IMR-90 (cell line): ENCODE measurements around the gene PRKN. TPM values are rescaled to one million over a fixed set of nuclear protein-coding genes. Genes with fewer than 3 reads are reported as not detected.

Experiments
- ATAC-seq: fragments of 200-7000 bp; cut with Tn5 transposase; 2 replicates; pipeline ENCODE4 v1.9.1; 2020; ENCODE audit warnings: low read depth, mild to moderate bottlenecking, moderate library complexity
- BruUV-seq: library from RNA; stranded (reverse); fragments of 400-500 nt; replicated peaks from 2 replicates; lab custom pipeline; 2021; lab: Mats Ljungman, UMichigan
- CTCF ChIA-PET: fragments of 300-600 bp; formaldehyde crosslinking; extraction: SDS; loops from one replicate; lab custom pipeline; 2021; ENCODE audit warnings: antibody characterized with exemption; lab: Yijun Ruan, JAX
- POLR2A ChIA-PET: fragments of 300-600 bp; sonication (Branson Sonifier 250); formaldehyde crosslinking; loops from one replicate; lab custom pipeline; 2022; ENCODE audit warnings: antibody characterized with exemption; ENCODE audit not compliant: unreplicated experiment; lab: Charles Lee
- DNase-seq: peaks from one replicate; pipeline ENCODE4 v3.0.0; 2013
- H2AFZ ChIP-seq: replicated peaks from 2 replicates; pipeline ENCODE3; 2013; ENCODE audit warnings: low read length, mild to moderate bottlenecking; ENCODE audit not compliant: poor library complexity
- H2AK5ac ChIP-seq: 2 replicates; pipeline ENCODE4 v1.6.1; 2013; ENCODE audit warnings: low read depth, low read length, inconsistent platforms
- H2AK9ac ChIP-seq: replicated peaks from 2 replicates; pipeline ENCODE3; 2013; ENCODE audit warnings: mild to moderate bottlenecking, low read depth, low read length, moderate library complexity; ENCODE audit not compliant: poor library complexity
- H2BK120ac ChIP-seq: 2 replicates; pipeline ENCODE4 v1.6.1; 2013; ENCODE audit warnings: low read depth, low read length, inconsistent platforms
- H2BK15ac ChIP-seq: 3 replicates; pipeline ENCODE4 v1.6.1; 2013; ENCODE audit warnings: low read depth, low read length, inconsistent platforms
- H2BK20ac ChIP-seq: 2 replicates; pipeline ENCODE4 v1.6.1; 2013; ENCODE audit warnings: low read depth, mild to moderate bottlenecking, inconsistent platforms, low read length, moderate library complexity
- H2BK5ac ChIP-seq: 2 replicates; pipeline ENCODE4 v1.6.1; 2013; ENCODE audit warnings: mild to moderate bottlenecking, low read depth, low read length, inconsistent platforms; ENCODE audit not compliant: poor library complexity, severe bottlenecking
- H3K14ac ChIP-seq: replicated peaks from 2 replicates; pipeline ENCODE4 v1.6.1; 2013; ENCODE audit warnings: low read depth, low read length, inconsistent platforms
- H3K18ac ChIP-seq: 2 replicates; pipeline ENCODE4 v1.6.1; 2013; ENCODE audit warnings: low read depth, low read length, control low read depth
- H3K23ac ChIP-seq: 2 replicates; pipeline ENCODE4 v1.6.1; 2013; ENCODE audit warnings: low read depth, low read length, inconsistent platforms
- H3K27ac ChIP-seq: 2 replicates; pipeline ENCODE4 v1.5.1; 2013; ENCODE audit warnings: mild to moderate bottlenecking, control low read depth, low read length; ENCODE audit not compliant: insufficient read depth
- H3K27me3 ChIP-seq: 2 replicates; pipeline ENCODE4 v1.6.1; 2013; ENCODE audit warnings: low read length; ENCODE audit not compliant: control insufficient read depth, insufficient read depth
- H3K36me3 ChIP-seq: 2 replicates; pipeline ENCODE4 v1.6.1; 2013; ENCODE audit warnings: low read length, mixed read lengths; ENCODE audit not compliant: control insufficient read depth, insufficient read depth
- H3K4ac ChIP-seq: 2 replicates; pipeline ENCODE4 v1.6.1; 2013; ENCODE audit warnings: low read depth, low read length, inconsistent platforms
- H3K4me1 ChIP-seq: 2 replicates; pipeline ENCODE4 v1.6.1; 2013; ENCODE audit warnings: low read length, mixed read lengths; ENCODE audit not compliant: control insufficient read depth, insufficient read depth
- H3K4me2 ChIP-seq: 2 replicates; pipeline ENCODE4 v1.6.1; 2013; ENCODE audit warnings: low read depth, mild to moderate bottlenecking, control low read depth, low read length, moderate library complexity
- H3K4me3 ChIP-seq: 2 replicates; pipeline ENCODE4 v1.5.1; 2013; ENCODE audit warnings: low read depth, mild to moderate bottlenecking, control low read depth, low read length, moderate library complexity; ENCODE audit not compliant: insufficient read depth
- H3K56ac ChIP-seq: 2 replicates; pipeline ENCODE4 v1.6.1; 2013; ENCODE audit warnings: low read length, inconsistent platforms; ENCODE audit not compliant: insufficient read depth; ENCODE audit errors: extremely low read depth
- H3K79me1 ChIP-seq, 2 experiments: 2 replicates each; pipeline ENCODE4 v1.6.1; 2013; ENCODE audit warnings: low read length in 2 of 2, inconsistent platforms in 1 of 2, low read depth in 1 of 2
- H3K9ac ChIP-seq: 2 replicates; pipeline ENCODE4 v1.6.1; 2013; ENCODE audit warnings: low read depth, low read length, control low read depth
- H3K9me1 ChIP-seq: 2 replicates; pipeline ENCODE4 v1.6.1; 2013; ENCODE audit warnings: low read length, inconsistent platforms; ENCODE audit not compliant: insufficient read depth
- H3K9me3 ChIP-seq: 2 replicates; pipeline ENCODE4 v1.6.1; 2013; ENCODE audit warnings: low read length; ENCODE audit not compliant: control insufficient read depth, insufficient read depth
- H4K20me1 ChIP-seq: 2 replicates; pipeline ENCODE4 v1.6.1; 2013; ENCODE audit warnings: low read length, inconsistent platforms; ENCODE audit not compliant: insufficient read depth
- H4K5ac ChIP-seq: 2 replicates; pipeline ENCODE4 v1.6.1; 2013; ENCODE audit warnings: mild to moderate bottlenecking, low read depth, low read length, control low read depth
- H4K8ac ChIP-seq, 2 experiments: 2 replicates each; pipeline ENCODE4 v1.6.1; 2013; ENCODE audit warnings: low read depth in 2 of 2, low read length in 2 of 2, control low read depth in 1 of 2, inconsistent platforms in 1 of 2
- H4K91ac ChIP-seq: 2 replicates; pipeline ENCODE4 v1.6.1; 2013; ENCODE audit warnings: low read depth, low read length, inconsistent platforms; ENCODE audit not compliant: insufficient read depth
- POLR2A ChIP-seq: IDR thresholded peaks from 2 replicates; pipeline ENCODE4 v1.6.1; 2012; ENCODE audit warnings: mild to moderate bottlenecking, low read depth, low read length
- WGBS, 2 experiments: methylation state at CpG; one replicate each; pipeline versions ENCODE4 v1.1.5 to v1.1.7; 2013; ENCODE audit warnings: missing lambda C conversion rate in 2 of 2; ENCODE audit not compliant: insufficient read length in 1 of 2; ENCODE audit errors: extremely low coverage in 2 of 2; 5-methylcytosine and 5-hydroxymethylcytosine counted together
- dilution Hi-C: fragments of 300-500 bp; cut with HindIII; formaldehyde crosslinking; loops from one replicate; pipeline ENCODE4 v1.14.3; 2018; ENCODE audit warnings: low sequenced_read_pairs; ENCODE audit not compliant: unreplicated experiment
- in situ Hi-C: fragments of 300-500 bp; cut with MboI; formaldehyde crosslinking; loops from 3 replicates; pipeline ENCODE4 v1.14.3; 2019; ENCODE audit warnings: low sequenced_read_pairs, inconsistent platforms, mixed read lengths
- intact Hi-C: fragments of 100-400 bp; cut with micrococcal nuclease; formaldehyde crosslinking; loops from 2 replicates; pipeline ENCODE4 v1.10.0; 2022
- polyA plus RNA-seq, 3 experiments: library from polyadenylated mRNA; depleted of rRNA; stranded (reverse); fragments of >200 nt; gene quantifications; 2 replicates each; pipeline ENCODE4 v1.2.3, GENCODE V29; 2012; ENCODE audit warnings: low replicate concordance in 1 of 3
- total RNA-seq: library from RNA; depleted of rRNA; stranded (reverse); fragments of >200 nt; gene quantifications from 2 replicates; pipeline ENCODE4 v1.2.3, GENCODE V29; 2012

Gene PRKN
- total and polyA plus RNA-seq, 2 of the 4 experiments (the other 2 are of a cell fraction), result 0.15 to 0.18 TPM

GRCh38 chr6:161602359-161602758, 1125.2 kb downstream of the PRKN start:
- H3K79me1 ChIP-seq, result no peaks in the 10 kb centered on the region

More at GRCh38 chr6:161602359-161602758, 1125.2 kb downstream of the PRKN start:
- peaks cover 19% of the 10 kb centered on the region for H3K9me3 ChIP-seq
- WGBS, 2 experiments, result no CpG with 5 or more reads among the region's 1 CpG
- ChIA-PET CTCF (no interaction called here), POLR2A (no interaction called here)
- no peak for TF ChIP-seq POLR2A
- H3K27me3 ChIP-seq, result no peaks in the 10 kb centered on the region
- intact Hi-C loops (no loop called here), dilution Hi-C loops (no loop called here), in situ Hi-C loops (no loop called here)
- H3K18ac ChIP-seq, result no peak overlapping the region
- H3K36me3 ChIP-seq, result no peaks in the 10 kb centered on the region
- H3K9ac ChIP-seq, result no peak overlapping the region
- H2BK5ac ChIP-seq, result no peak overlapping the region
- H2AK9ac ChIP-seq, result no peak overlapping the region
- H3K23ac ChIP-seq, result no peak overlapping the region
- no peak overlapping the region for H3K27ac ChIP-seq
- no peak overlapping the region for H3K4ac ChIP-seq
- H3K4me2 ChIP-seq, result no peak overlapping the region
- no peak overlapping the region for H2AFZ ChIP-seq
- H3K4me1 ChIP-seq, result no peaks in the 10 kb centered on the region
- DNase-seq (no peak), ATAC-seq (no peak)
- no peaks in the 10 kb centered on the region for H4K20me1 ChIP-seq
- BruUV-seq, result no TSS peak
- H3K56ac ChIP-seq, result no peak overlapping the region
- no peaks in the 10 kb centered on the region for H3K9me1 ChIP-seq
- H3K14ac ChIP-seq, result no peak overlapping the region
- H2BK120ac ChIP-seq, result no peak overlapping the region
- H2BK20ac ChIP-seq, result no peak overlapping the region
- no peak overlapping the region for H2BK15ac ChIP-seq
- no peak overlapping the region for H3K4me3 ChIP-seq
- H2AK5ac ChIP-seq, result no peak overlapping the region
- H4K91ac ChIP-seq, result no peak overlapping the region
- H4K5ac ChIP-seq, result no peak overlapping the region
- no peak overlapping the region for H4K8ac ChIP-seq
